Ishikawa (cell line): ENCODE results near the gene TMEM244.
A peak's percentile ranks its signal among the peaks of the same experiment; 100 is the strongest.

Experiments used
- CEBPB ChIP-seq: IDR thresholded peaks from 2 replicates; pipeline ENCODE4 v1.6.1; 2012
- CREB1 ChIP-seq: IDR thresholded peaks from 2 replicates; pipeline ENCODE4 v1.6.1; 2012; ENCODE audit warnings: low read depth
- EGR1 ChIP-seq: IDR thresholded peaks from 2 replicates; pipeline ENCODE4 v1.6.1; 2012
- EP300 ChIP-seq: IDR thresholded peaks from 2 replicates; pipeline ENCODE4 v1.6.1; 2012; ENCODE audit warnings: borderline replicate concordance
- FOXM1 ChIP-seq: IDR thresholded peaks from 2 replicates; pipeline ENCODE4 v1.6.1; 2012; ENCODE audit warnings: low read depth, borderline replicate concordance
- NFIC ChIP-seq: IDR thresholded peaks from 2 replicates; pipeline ENCODE4 v1.6.1; 2012
- RAD21 ChIP-seq: IDR thresholded peaks from 2 replicates; pipeline ENCODE4 v1.6.1; 2012; ENCODE audit warnings: low read depth
- TAF1 ChIP-seq: IDR thresholded peaks from 2 replicates; pipeline ENCODE4 v1.6.1; 2012; ENCODE audit warnings: low read depth, mild to moderate bottlenecking
- TCF12 ChIP-seq: IDR thresholded peaks from 2 replicates; pipeline ENCODE4 v1.6.1; 2012; ENCODE audit warnings: low read depth
- TEAD4 ChIP-seq: IDR thresholded peaks from 2 replicates; pipeline ENCODE4 v1.6.1; 2012
- YY1 ChIP-seq: IDR thresholded peaks from 2 replicates; pipeline ENCODE4 v1.6.1; 2012; ENCODE audit warnings: low read depth
- ZBTB7A ChIP-seq: IDR thresholded peaks from 2 replicates; pipeline ENCODE4 v1.6.1; 2012; ENCODE audit warnings: low read depth
- TF ChIP-seq, protein P1 (sequence below): IDR thresholded peaks from 2 replicates; pipeline ENCODE4 v1.6.1; 2012
- TF ChIP-seq, protein P2 (sequence below): IDR thresholded peaks from 2 replicates; pipeline ENCODE4 v1.6.1; 2012
- TF ChIP-seq, protein P3 (sequence below): IDR thresholded peaks from 2 replicates; pipeline ENCODE4 v1.6.1; 2012; ENCODE audit warnings: low read depth, mild to moderate bottlenecking

Gene TMEM244

DNA sequence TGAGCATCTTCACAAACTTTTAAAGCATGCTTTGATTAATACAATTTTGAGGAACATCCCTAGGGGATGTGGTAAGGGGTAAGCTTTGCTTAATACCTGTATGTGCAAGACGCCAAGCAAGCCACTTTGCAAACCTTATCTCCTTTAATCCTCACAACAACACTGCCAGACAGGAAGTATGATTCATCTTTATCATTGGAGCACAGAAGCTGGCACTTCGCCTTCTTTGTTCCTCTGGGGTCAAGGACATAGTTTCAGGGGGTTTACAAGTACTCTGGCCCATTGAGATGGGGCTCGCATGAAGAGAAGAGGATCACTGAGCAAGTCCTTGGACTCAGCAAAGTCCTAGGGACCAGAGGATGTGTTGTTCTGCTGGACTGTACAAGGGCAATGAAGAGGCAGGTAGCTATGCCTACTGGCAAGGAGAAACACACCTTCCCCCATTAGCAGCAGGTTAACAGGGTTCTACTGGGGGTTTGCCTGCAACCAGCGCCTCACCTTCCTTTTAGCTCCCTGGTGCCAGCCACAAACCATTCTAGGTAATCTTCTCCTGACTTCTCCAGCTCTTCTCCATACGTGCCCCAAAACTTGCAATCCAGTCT lies 8.8 kb downstream of the TMEM244 start:
- TF ChIP-seq TCF12 (no peak), ZBTB7A (no peak), RAD21 (no peak), NFIC (no peak), CEBPB (no peak), CREB1 (no peak)

DNA sequence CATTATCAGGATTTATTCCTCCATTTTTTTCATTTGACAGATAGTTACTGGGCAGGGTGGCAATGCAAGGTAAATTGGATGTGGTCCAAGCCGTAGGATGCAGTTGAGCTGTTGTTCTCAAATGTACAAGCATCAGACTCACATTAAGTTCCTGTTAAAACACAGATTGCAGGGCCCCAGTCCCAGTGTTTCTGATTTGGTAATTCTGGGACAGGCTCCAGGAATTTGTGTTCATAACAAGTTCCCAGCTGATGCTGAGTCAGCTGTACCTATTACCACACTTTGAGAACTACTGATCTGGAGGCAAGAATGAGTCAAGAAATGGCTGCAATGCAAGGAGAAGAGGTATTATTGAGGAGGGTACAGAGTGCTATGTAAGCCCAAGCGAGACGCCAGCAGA lies 11.7 kb downstream of the TMEM244 start:
- TF ChIP-seq EP300 (no peak), TEAD4 (0 out of 2 replicates have a peak, but pooled peaks have one; percentile 8)

DNA sequence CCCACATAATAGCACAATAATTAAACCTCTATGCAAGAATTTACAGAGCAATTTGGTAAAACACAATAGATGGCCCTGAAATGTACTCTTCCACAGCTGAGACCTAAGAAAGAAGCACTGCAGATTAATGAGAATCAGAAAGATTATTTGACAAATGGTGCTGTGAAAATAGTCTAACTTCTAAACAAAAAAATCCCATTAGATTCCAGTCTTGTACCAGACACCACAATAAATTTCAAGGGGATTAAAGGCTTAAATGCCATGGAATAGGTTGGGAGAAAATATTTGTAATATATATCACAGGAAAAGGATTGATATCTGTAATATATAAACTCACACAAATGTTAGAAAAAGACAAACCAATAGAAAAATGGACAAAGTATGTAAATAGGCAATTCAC lies 14.4 kb downstream of the TMEM244 start:
- TF ChIP-seq, protein P1, sequence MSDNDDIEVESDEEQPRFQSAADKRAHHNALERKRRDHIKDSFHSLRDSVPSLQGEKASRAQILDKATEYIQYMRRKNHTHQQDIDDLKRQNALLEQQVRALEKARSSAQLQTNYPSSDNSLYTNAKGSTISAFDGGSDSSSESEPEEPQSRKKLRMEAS, result no peak
- TF ChIP-seq, protein P2, sequence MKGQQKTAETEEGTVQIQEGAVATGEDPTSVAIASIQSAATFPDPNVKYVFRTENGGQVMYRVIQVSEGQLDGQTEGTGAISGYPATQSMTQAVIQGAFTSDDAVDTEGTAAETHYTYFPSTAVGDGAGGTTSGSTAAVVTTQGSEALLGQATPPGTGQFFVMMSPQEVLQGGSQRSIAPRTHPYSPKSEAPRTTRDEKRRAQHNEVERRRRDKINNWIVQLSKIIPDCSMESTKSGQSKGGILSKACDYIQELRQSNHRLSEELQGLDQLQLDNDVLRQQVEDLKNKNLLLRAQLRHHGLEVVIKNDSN, result no peak
- TF ChIP-seq EP300 (no peak), NFIC (no peak), YY1 (no peak), FOXM1 (no peak), TEAD4 (no peak), RAD21 (no peak), CEBPB (no peak)
- TF ChIP-seq, protein P3, sequence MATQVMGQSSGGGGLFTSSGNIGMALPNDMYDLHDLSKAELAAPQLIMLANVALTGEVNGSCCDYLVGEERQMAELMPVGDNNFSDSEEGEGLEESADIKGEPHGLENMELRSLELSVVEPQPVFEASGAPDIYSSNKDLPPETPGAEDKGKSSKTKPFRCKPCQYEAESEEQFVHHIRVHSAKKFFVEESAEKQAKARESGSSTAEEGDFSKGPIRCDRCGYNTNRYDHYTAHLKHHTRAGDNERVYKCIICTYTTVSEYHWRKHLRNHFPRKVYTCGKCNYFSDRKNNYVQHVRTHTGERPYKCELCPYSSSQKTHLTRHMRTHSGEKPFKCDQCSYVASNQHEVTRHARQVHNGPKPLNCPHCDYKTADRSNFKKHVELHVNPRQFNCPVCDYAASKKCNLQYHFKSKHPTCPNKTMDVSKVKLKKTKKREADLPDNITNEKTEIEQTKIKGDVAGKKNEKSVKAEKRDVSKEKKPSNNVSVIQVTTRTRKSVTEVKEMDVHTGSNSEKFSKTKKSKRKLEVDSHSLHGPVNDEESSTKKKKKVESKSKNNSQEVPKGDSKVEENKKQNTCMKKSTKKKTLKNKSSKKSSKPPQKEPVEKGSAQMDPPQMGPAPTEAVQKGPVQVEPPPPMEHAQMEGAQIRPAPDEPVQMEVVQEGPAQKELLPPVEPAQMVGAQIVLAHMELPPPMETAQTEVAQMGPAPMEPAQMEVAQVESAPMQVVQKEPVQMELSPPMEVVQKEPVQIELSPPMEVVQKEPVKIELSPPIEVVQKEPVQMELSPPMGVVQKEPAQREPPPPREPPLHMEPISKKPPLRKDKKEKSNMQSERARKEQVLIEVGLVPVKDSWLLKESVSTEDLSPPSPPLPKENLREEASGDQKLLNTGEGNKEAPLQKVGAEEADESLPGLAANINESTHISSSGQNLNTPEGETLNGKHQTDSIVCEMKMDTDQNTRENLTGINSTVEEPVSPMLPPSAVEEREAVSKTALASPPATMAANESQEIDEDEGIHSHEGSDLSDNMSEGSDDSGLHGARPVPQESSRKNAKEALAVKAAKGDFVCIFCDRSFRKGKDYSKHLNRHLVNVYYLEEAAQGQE, result no peak

DNA sequence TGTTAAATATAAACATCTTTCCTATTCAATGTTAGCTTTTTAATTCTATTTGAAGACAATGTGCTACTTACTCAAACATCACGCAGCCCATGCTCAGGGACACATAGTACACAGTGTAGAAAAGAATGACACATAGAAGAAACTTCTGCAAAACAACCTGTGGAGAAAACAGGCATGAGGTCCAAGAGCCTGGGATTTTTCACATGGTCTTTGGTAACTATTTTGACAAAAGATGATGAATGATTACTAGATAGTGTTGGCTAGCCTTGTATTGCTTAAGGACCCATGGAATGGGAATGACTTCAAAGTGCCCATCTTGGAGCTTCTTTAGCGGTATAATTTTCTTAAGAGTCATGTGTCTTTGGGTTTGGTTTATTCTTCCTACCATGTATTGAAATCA lies 15.4 kb downstream of the TMEM244 start:
- TF ChIP-seq, protein P3, result no peak
- no peak for TF ChIP-seq NFIC
- TF ChIP-seq, protein P2, result no peak
- TF ChIP-seq FOXM1, result no peak
- TF ChIP-seq YY1, result no peak
- TF ChIP-seq TAF1, result no peak
- TF ChIP-seq TCF12, result no peak
- TF ChIP-seq, protein P1, result no peak
- no peak for TF ChIP-seq RAD21
- TF ChIP-seq ZBTB7A, result no peak
- TF ChIP-seq EP300, result no peak
- TF ChIP-seq EGR1, result no peak

DNA sequence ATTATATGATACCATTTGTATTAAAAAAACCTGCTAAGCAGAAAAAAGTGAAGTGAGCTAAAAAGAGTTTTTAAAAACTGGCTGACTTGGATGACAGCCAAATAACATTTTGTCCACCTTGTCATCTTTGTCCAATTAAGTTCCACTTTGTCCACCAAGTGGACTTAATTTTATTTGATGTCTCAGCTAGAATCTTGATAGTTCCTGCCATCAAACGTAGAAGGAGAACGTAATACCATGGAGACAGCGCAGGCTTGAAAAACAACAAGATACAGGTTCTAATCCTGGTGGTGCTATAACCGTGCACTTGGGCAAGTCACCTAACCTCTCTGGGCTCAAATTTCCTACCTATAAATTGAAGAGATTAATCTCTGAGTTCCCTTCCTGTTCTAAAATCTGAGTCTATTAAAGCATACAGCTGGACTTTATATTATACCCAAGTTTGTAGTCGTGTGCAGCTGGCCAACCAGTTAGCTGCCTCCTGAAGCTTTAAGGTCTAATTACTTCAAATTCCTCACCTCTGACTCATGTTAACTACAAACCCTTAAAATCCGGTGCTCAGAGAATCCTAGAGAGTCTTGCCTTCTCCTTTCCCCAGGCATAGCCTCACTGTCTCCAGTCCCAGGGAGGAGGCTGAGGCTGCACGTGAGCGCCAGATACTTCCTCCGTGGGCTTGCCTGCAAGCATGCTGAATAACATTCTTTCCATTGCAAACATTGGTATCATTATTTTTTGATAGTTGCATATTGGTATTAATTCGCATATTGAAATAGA lies 16.8 kb downstream of the TMEM244 start:
- peak; percentile 32; the same call in 1 of the 2 replicates for TF ChIP-seq FOXM1
- TF ChIP-seq NFIC, result peak; percentile 37; the same call in 1 of the 2 replicates
- TF ChIP-seq EP300, result 0 out of 2 replicates have a peak, but pooled peaks have one; percentile 23
- TF ChIP-seq RAD21, result no peak
- TF ChIP-seq TCF12, result peak; percentile 45; the same call in 1 of the 2 replicates
- TF ChIP-seq TAF1, result no peak

DNA sequence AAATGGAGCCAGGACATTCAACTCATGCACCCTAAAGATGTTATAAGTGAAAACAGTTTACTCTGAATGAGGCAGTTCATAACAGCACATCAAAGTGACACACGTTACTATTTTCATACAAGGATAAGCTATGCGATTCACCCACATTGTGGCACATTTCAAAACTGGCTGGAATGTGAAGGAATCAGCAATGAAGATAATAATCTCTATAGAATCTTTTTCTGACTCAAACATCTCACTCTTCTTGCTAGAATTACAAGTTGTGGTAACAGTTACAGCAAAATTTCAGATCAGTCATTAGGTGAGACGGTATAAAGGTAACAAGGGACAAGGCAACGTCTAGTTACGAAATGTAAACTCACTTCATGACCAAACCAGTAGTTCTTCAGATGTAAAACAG lies 17.5 kb downstream of the TMEM244 start:
- TF ChIP-seq FOXM1 (no peak), TAF1 (no peak), TCF12 (no peak), RAD21 (no peak), CEBPB (no peak), TEAD4 (no peak)
